ENCODE data around the gene TJP3. TPM values are rescaled to one million over a fixed set of nuclear protein-coding genes. Genes with fewer than 3 reads are reported as not detected.

The TJP3 gene, protein sequence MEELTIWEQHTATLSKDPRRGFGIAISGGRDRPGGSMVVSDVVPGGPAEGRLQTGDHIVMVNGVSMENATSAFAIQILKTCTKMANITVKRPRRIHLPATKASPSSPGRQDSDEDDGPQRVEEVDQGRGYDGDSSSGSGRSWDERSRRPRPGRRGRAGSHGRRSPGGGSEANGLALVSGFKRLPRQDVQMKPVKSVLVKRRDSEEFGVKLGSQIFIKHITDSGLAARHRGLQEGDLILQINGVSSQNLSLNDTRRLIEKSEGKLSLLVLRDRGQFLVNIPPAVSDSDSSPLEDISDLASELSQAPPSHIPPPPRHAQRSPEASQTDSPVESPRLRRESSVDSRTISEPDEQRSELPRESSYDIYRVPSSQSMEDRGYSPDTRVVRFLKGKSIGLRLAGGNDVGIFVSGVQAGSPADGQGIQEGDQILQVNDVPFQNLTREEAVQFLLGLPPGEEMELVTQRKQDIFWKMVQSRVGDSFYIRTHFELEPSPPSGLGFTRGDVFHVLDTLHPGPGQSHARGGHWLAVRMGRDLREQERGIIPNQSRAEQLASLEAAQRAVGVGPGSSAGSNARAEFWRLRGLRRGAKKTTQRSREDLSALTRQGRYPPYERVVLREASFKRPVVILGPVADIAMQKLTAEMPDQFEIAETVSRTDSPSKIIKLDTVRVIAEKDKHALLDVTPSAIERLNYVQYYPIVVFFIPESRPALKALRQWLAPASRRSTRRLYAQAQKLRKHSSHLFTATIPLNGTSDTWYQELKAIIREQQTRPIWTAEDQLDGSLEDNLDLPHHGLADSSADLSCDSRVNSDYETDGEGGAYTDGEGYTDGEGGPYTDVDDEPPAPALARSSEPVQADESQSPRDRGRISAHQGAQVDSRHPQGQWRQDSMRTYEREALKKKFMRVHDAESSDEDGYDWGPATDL
- 1 to 10 TPM; 1.5 to 1.7 TPM for total RNA-seq
- 16.2 TPM for polyA plus RNA-seq

- H3K4me1 ChIP-seq (ENCODE audit: insufficient read depth, low read length): no peaks in the 10 kb centered on the region
- Mint-ChIP-seq H3K27me3 (peaks cover 10 to 13% of the 10 kb centered on the region in 2 donors), H3K9me3 (no peaks in the 10 kb centered on the region), H3K4me1 (peaks cover 1 to 7% (median 6%) of the 10 kb centered on the region in 3 donors), H3K36me3 (no peaks in the 10 kb centered on the region), H3K27ac (peak within 1 kb of the TSS in 1 of 8 donors; percentile 17), H3K4me3 (no peak within 1 kb of the TSS)
- H3K27me3 ChIP-seq (ENCODE audit: insufficient read depth, low read length, poor library complexity, severe bottlenecking): no peaks in the 10 kb centered on the region
- DNase-seq: no peak
- CTCF ChIA-PET: interaction anchor here (1.0 to 3.7 kb wide), 3 partner anchors 9 to 164 kb away, joined by 3 to 22 read pairs (median 3); no protein-coding TSS in a partner anchor
- H3K4me3 ChIP-seq (ENCODE audit: low read length): no peak within 1 kb of the TSS
- POLR2A ChIA-PET: no interaction called here
- no peaks in the 10 kb centered on the region for H3K9me3 ChIP-seq (ENCODE audit: low read length)
- no peak within 1 kb of the TSS for H3K27ac ChIP-seq (ENCODE audit: low read depth, low read length)
- no peaks in the 10 kb centered on the region for H3K36me3 ChIP-seq (ENCODE audit: insufficient read depth, low read length)
Measured at GRCh38 chr19:3708207-3708931, at the start of gene TJP3. TSS of gene TJP3 (plus strand) at chr19:3708384. CDS start at chr19:3728433, 20,049 bp downstream.

GRCh38 chr19:3658870-3659745 is 49.1 kb upstream of the TJP3 start:
- Mint-ChIP-seq H3K27me3 (no peaks in the 10 kb centered on the region), H3K4me3 (no peak overlapping the region), H3K27ac (peak overlapping the region in 2 of 8 donors; percentile 57 to 72), H3K4me1 (no peaks in the 10 kb centered on the region), H3K9me3 (no peaks in the 10 kb centered on the region), H3K36me3 (peaks cover 0 to 62% (median 7%) of the 10 kb centered on the region in 3 donors)
- no peaks in the 10 kb centered on the region for H3K4me1 ChIP-seq (ENCODE audit: insufficient read depth, low read length)
- DNase-seq: no peak
- no peaks in the 10 kb centered on the region for H3K9me3 ChIP-seq (ENCODE audit: low read length)
- no peak overlapping the region for H3K4me3 ChIP-seq (ENCODE audit: low read length)
- H3K27me3 ChIP-seq (ENCODE audit: insufficient read depth, low read length, poor library complexity, severe bottlenecking): no peaks in the 10 kb centered on the region
- no peak overlapping the region for H3K27ac ChIP-seq (ENCODE audit: low read depth, low read length)
- no peaks in the 10 kb centered on the region for H3K36me3 ChIP-seq (ENCODE audit: insufficient read depth, low read length)
- POLR2A ChIA-PET: interaction anchor here (0.6 kb wide), 1 partner anchor 58 kb away, joined by 3 read pairs; no protein-coding TSS in a partner anchor
- CTCF ChIA-PET: no interaction called here

GRCh38 chr19:3659746-3660112 is 48.5 kb upstream of the TJP3 start:
- Histone ChIP-seq H3K4me3 (ENCODE audit: low read length) (no peak overlapping the region), H3K27ac (ENCODE audit: low read depth, low read length) (no peak overlapping the region), H3K27me3 (ENCODE audit: insufficient read depth, low read length, poor library complexity, severe bottlenecking) (no peaks in the 10 kb centered on the region), H3K36me3 (ENCODE audit: insufficient read depth, low read length) (no peaks in the 10 kb centered on the region), H3K4me1 (ENCODE audit: insufficient read depth, low read length) (no peaks in the 10 kb centered on the region), H3K9me3 (ENCODE audit: low read length) (no peaks in the 10 kb centered on the region)
- Mint-ChIP-seq H3K9me3 (no peaks in the 10 kb centered on the region), H3K4me1 (no peaks in the 10 kb centered on the region), H3K27me3 (no peaks in the 10 kb centered on the region), H3K36me3 (peaks cover 0 to 63% (median 7%) of the 10 kb centered on the region in 3 donors), H3K27ac (no peak overlapping the region), H3K4me3 (no peak overlapping the region)
- ChIA-PET CTCF (no interaction called here), POLR2A (no interaction called here)
- DNase-seq: no peak

- H3K27ac Mint-ChIP-seq: no peak overlapping the region
- DNase-seq: no peak
- Histone ChIP-seq H3K27me3 (ENCODE audit: insufficient read depth, low read length, poor library complexity, severe bottlenecking) (no peaks in the 10 kb centered on the region), H3K4me1 (ENCODE audit: insufficient read depth, low read length) (no peaks in the 10 kb centered on the region), H3K36me3 (ENCODE audit: insufficient read depth, low read length) (no peaks in the 10 kb centered on the region), H3K27ac (ENCODE audit: low read depth, low read length) (no peak overlapping the region), H3K4me3 (ENCODE audit: low read length) (no peak overlapping the region), H3K9me3 (ENCODE audit: low read length) (no peaks in the 10 kb centered on the region)
- CTCF ChIA-PET: interaction anchor here (1.1 to 2.3 kb wide), 4 partner anchors 27 to 46 kb away, joined by 3 to 12 read pairs (median 8); partner anchors contain the start of gene PIP5K1C
- no peak overlapping the region for H3K4me3 Mint-ChIP-seq
- POLR2A ChIA-PET: no interaction called here
- H3K4me1 Mint-ChIP-seq: peaks cover 0 to under 1% (median 0%) of the 10 kb centered on the region in 3 donors
- no peaks in the 10 kb centered on the region for H3K27me3 Mint-ChIP-seq
- no peaks in the 10 kb centered on the region for H3K9me3 Mint-ChIP-seq
- H3K36me3 Mint-ChIP-seq: peaks cover 0 to 61% (median 7%) of the 10 kb centered on the region in 3 donors
Measured at GRCh38 chr19:3660493-3661219, 47.5 kb upstream of the TJP3 start.

DNA sequence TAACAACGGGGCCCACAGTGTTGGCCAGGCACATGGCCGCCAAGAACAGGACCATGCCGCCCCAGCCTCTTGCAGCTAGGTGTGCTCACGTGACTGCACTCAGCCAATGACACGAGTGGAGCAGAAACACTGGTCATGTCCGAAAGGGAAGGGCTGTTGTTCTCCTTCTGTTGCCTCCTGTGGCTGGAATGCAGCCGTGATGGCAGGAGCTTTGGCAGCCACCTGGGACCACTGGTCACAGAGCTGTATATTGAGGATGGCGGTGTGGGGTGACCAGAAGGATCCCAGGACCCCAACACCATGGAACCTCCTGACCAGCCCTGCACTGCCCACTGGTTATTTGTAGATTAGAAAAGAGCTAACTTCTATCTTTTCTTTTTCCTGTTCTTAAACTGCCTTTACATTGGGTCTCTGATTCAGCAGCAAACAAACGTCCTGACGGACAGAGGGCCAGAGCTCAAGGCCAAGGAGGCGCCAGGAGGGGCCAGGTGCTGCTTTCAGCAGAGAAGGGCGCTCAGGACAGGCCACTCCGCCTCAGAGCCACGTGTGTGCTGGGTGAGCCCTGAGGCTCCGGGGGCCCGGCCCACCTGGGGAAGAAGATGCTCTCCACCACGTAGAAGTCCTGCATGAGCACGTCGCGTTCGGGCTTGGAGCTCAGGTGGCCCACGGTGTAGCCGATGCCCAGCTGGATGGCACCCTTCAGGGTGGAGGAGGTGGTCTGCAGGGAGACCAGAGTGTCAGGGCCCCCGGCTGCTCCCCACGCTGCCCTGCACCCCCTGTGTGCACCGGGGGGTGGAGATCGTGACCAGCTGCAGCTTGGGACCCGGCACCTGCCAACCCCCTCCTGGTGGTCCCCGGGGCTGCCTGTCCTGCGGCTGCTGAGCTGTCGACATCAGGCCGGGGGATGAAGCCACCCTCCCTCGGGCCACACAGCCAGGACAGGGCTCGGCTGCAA is 46.6 kb upstream of the TJP3 start:
- H3K27me3 Mint-ChIP-seq: no peaks in the 10 kb centered on the region
- peaks cover 0 to 9% (median 2%) of the 10 kb centered on the region in 3 donors for H3K4me1 Mint-ChIP-seq
- Histone ChIP-seq H3K4me3 (ENCODE audit: low read length) (no peak overlapping the region), H3K27ac (ENCODE audit: low read depth, low read length) (no peak overlapping the region), H3K9me3 (ENCODE audit: low read length) (no peaks in the 10 kb centered on the region), H3K4me1 (ENCODE audit: insufficient read depth, low read length) (no peaks in the 10 kb centered on the region), H3K27me3 (ENCODE audit: insufficient read depth, low read length, poor library complexity, severe bottlenecking) (no peaks in the 10 kb centered on the region), H3K36me3 (ENCODE audit: insufficient read depth, low read length) (no peaks in the 10 kb centered on the region)
- H3K27ac Mint-ChIP-seq: no peak overlapping the region
- CTCF ChIA-PET: interaction anchor here (1.1 to 2.3 kb wide), 6 partner anchors 25 to 45 kb away, joined by 3 to 12 read pairs (median 4); partner anchors contain the start of gene PIP5K1C
- H3K36me3 Mint-ChIP-seq: peaks cover 0 to 62% (median 7%) of the 10 kb centered on the region in 3 donors
- no peaks in the 10 kb centered on the region for H3K9me3 Mint-ChIP-seq
- no peak overlapping the region for H3K4me3 Mint-ChIP-seq
- POLR2A ChIA-PET: interaction anchor here (0.5 kb wide), 1 partner anchor 120 kb away, joined by 3 read pairs; no protein-coding TSS in a partner anchor
- DNase-seq: no peak

DNA sequence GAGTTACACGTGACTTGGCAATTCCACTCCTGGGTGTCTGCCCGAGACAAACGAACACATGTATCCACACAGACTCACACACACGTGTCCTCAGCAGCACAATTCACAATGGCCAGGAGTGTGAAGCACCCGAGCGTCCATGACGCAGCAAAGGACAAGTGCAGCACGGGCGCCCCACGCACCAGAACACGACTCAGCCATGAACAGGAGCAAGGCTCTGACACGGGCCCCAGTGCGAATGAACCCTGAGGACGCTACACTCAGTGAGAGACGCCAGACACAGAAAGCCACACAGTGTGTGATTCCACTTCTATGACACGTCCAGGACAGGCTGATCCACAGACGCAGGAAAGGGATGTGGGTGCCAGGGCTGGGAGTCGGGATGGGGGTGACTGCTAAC is 44.3 kb upstream of the TJP3 start:
- CTCF ChIA-PET: interaction anchor here (0.6 kb wide), 1 partner anchor 152 kb away, joined by 3 read pairs; no protein-coding TSS in a partner anchor
- DNase-seq: no peak
- H3K27me3 Mint-ChIP-seq: no peaks in the 10 kb centered on the region

More for the DNA sequence above, 44.3 kb upstream of the TJP3 start:
- Mint-ChIP-seq H3K27ac (no peak overlapping the region), H3K36me3 (peaks cover 0 to 48% (median 2%) of the 10 kb centered on the region in 3 donors), H3K4me3 (no peak overlapping the region), H3K4me1 (peaks cover 0 to 13% (median 2%) of the 10 kb centered on the region in 3 donors), H3K9me3 (no peaks in the 10 kb centered on the region)
- no peaks in the 10 kb centered on the region for H3K27me3 ChIP-seq (ENCODE audit: insufficient read depth, low read length, poor library complexity, severe bottlenecking)
- POLR2A ChIA-PET: no interaction called here
- H3K27ac ChIP-seq (ENCODE audit: low read depth, low read length): no peak overlapping the region
- H3K4me1 ChIP-seq (ENCODE audit: insufficient read depth, low read length): no peaks in the 10 kb centered on the region
- H3K9me3 ChIP-seq (ENCODE audit: low read length): no peaks in the 10 kb centered on the region
- H3K36me3 ChIP-seq (ENCODE audit: insufficient read depth, low read length): no peaks in the 10 kb centered on the region
- H3K4me3 ChIP-seq (ENCODE audit: low read length): no peak overlapping the region
